OCI-LY3 (cell line): ENCODE results near the gene RAMP1.

Source experiments
- H2AFZ ChIP-seq: fragments of 200-600, 300-600 bp; shearing (Covaris generic); 2 replicates; pipeline ENCODE4 v1.6.0; 2014; ENCODE audit warnings: antibody characterized with exemption, low read depth, low read length
- H3K27ac ChIP-seq: fragments of 200-600, 300-600 bp; sonication (generic); 2 replicates; pipeline ENCODE4 v1.5.1; 2014; ENCODE audit warnings: mild to moderate bottlenecking, low read length, moderate library complexity, mixed read lengths
- H3K27me3 ChIP-seq: fragments of 200-600, 300-600 bp; sonication (generic); 2 replicates; pipeline ENCODE4 v1.6.1; 2014; ENCODE audit warnings: low read depth, low read length, mixed read lengths
- H3K36me3 ChIP-seq: fragments of 200-600, 300-600 bp; sonication (generic); replicated peaks from 2 replicates; pipeline ENCODE3; 2014; ENCODE audit warnings: low read depth, low read length, mixed read lengths
- H3K4me1 ChIP-seq: fragments of 300-600, 200-600 bp; sonication (generic); 2 replicates; pipeline ENCODE4 v1.6.1; 2014; ENCODE audit warnings: low read length, mixed read lengths
- H3K4me2 ChIP-seq: fragments of 200-600, 300-600 bp; sonication (generic); 2 replicates; pipeline ENCODE4 v1.6.1; 2014; ENCODE audit warnings: low read length, mixed read lengths
- H3K4me3 ChIP-seq: fragments of 300-600, 200-600 bp; sonication (generic); 2 replicates; pipeline ENCODE4 v1.5.1; 2014; ENCODE audit warnings: antibody characterized with exemption, mild to moderate bottlenecking, low read length, moderate library complexity
- H3K79me2 ChIP-seq: fragments of 300-600, 200-600 bp; shearing (Covaris generic); 2 replicates; pipeline ENCODE4 v1.6.1; 2014; ENCODE audit warnings: mild to moderate bottlenecking, low read length, mixed read lengths
- H3K9ac ChIP-seq: fragments of 300-600, 200-600 bp; shearing (Covaris generic); 2 replicates; pipeline ENCODE4 v1.6.0; 2014; ENCODE audit warnings: mild to moderate bottlenecking, low read length, moderate library complexity
- H3K9me3 ChIP-seq: fragments of 200-600, 300-600 bp; shearing (Covaris generic); 2 replicates; pipeline ENCODE4 v1.6.1; 2014; ENCODE audit warnings: low read length, mixed read lengths; ENCODE audit not compliant: insufficient read depth
- H4K20me1 ChIP-seq: fragments of 200-600, 300-600 bp; sonication (generic); 2 replicates; pipeline ENCODE4 v1.6.1; 2016; ENCODE audit warnings: low read length, mixed read lengths; ENCODE audit not compliant: insufficient read depth
- CTCF ChIP-seq: fragments of 200-600, 300-600 bp; sonication (generic); IDR thresholded peaks from 2 replicates; pipeline ENCODE4 v1.5.1; 2014; ENCODE audit warnings: antibody characterized with exemption, low read length, low read depth
- EZH2phosphoT487 ChIP-seq: fragments of 200-600 bp; shearing (Covaris generic); IDR thresholded peaks from 2 replicates; pipeline ENCODE4 v1.6.1; 2018; ENCODE audit warnings: antibody characterized with exemption, mixed run types, low read depth

The RAMP1 gene

GRCh38 chr2:237892478-237892877 is 33.1 kb downstream of the RAMP1 start:
- peaks cover 60% of the 10 kb centered on the region for H3K4me1 ChIP-seq

GRCh38 chr2:237892984-237893595 is 33.7 kb downstream of the RAMP1 start:
- Histone ChIP-seq H3K9ac (no peak overlapping the region), H3K36me3 (no peaks in the 10 kb centered on the region), H2AFZ (no peak overlapping the region), H3K4me1 (peaks cover 56% of the 10 kb centered on the region), H4K20me1 (no peaks in the 10 kb centered on the region), H3K9me3 (no peaks in the 10 kb centered on the region), H3K79me2 (no peaks in the 10 kb centered on the region; the same call in 1 of the 2 replicates), H3K4me3 (peak overlapping the region; percentile 2; the same call in 1 of the 2 replicates), H3K27me3 (no peaks in the 10 kb centered on the region), H3K4me2 (peak overlapping the region; percentile 42; the same call in 1 of the 2 replicates), H3K27ac (no peak overlapping the region)
- TF ChIP-seq CTCF (no peak), EZH2phosphoT487 (no peak)

More at GRCh38 chr2:237892478-237892877, 33.1 kb downstream of the RAMP1 start:
- H2AFZ ChIP-seq, result no peak overlapping the region
- H4K20me1 ChIP-seq, result no peaks in the 10 kb centered on the region
- TF ChIP-seq CTCF (no peak), EZH2phosphoT487 (no peak)
- H3K4me3 ChIP-seq, result no peak overlapping the region; the same call in 1 of the 2 replicates
- no peaks in the 10 kb centered on the region for H3K36me3 ChIP-seq
- H3K9ac ChIP-seq, result no peak overlapping the region
- H3K4me2 ChIP-seq, result peak overlapping the region; percentile 42; the same call in 1 of the 2 replicates
- H3K27me3 ChIP-seq, result no peaks in the 10 kb centered on the region
- no peak overlapping the region for H3K27ac ChIP-seq
- H3K79me2 ChIP-seq, result no peaks in the 10 kb centered on the region; the same call in 1 of the 2 replicates
- H3K9me3 ChIP-seq, result no peaks in the 10 kb centered on the region

- Histone ChIP-seq H3K4me3 (no peak overlapping the region), H3K27ac (no peak overlapping the region), H3K4me2 (no peak overlapping the region), H2AFZ (no peak overlapping the region), H3K79me2 (no peaks in the 10 kb centered on the region; the same call in 1 of the 2 replicates), H4K20me1 (no peaks in the 10 kb centered on the region), H3K27me3 (no peaks in the 10 kb centered on the region), H3K9ac (no peak overlapping the region), H3K36me3 (no peaks in the 10 kb centered on the region), H3K4me1 (peaks cover 56% of the 10 kb centered on the region), H3K9me3 (no peaks in the 10 kb centered on the region)
- TF ChIP-seq CTCF, result no peak
- TF ChIP-seq EZH2phosphoT487, result no peak
These were observed 35.1 kb downstream of the RAMP1 start for GRCh38 chr2:237894396-237894979.

GRCh38 chr2:237894986-237895543 is 35.6 kb downstream of the RAMP1 start:
- H3K4me2 ChIP-seq, result no peak overlapping the region
- H3K36me3 ChIP-seq, result no peaks in the 10 kb centered on the region
- H2AFZ ChIP-seq, result no peak overlapping the region
- no peak overlapping the region for H3K27ac ChIP-seq
- H3K79me2 ChIP-seq, result no peaks in the 10 kb centered on the region; the same call in 1 of the 2 replicates
- TF ChIP-seq EZH2phosphoT487 (no peak), CTCF (no peak)
- H3K9me3 ChIP-seq, result no peaks in the 10 kb centered on the region
- H3K4me1 ChIP-seq, result peaks cover 51% of the 10 kb centered on the region
- no peak overlapping the region for H3K4me3 ChIP-seq
- no peaks in the 10 kb centered on the region for H4K20me1 ChIP-seq
- no peak overlapping the region for H3K9ac ChIP-seq
- H3K27me3 ChIP-seq, result no peaks in the 10 kb centered on the region
